Measurements from ENCODE around the gene ADAMTS3. TPM values are rescaled to one million over a fixed set of nuclear protein-coding genes. Genes with fewer than 3 reads are reported as not detected.

The ADAMTS3 gene
- polyA plus RNA-seq, 1 donor from 2014 or later = 0.20 TPM

DNA sequence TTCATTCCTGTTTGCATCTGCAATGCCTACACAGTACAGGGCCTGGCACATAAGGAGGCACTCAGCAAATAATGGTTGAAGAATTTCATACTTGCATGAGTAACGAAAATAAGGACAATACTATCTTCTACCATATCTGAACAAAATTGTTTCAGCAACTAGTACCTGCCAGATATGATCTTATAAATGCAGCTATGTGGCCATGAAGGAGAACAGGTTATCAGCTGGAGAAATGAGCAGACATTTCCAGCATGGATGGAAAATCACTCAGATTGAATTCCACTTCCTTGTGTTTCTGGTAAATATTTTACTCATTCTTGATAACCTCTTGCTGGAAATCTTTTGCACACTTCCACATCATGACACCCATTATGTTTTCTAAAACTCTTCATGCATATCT, 204.0 kb downstream of the ADAMTS3 start:
- no peak for TF ChIP-seq REST (IDR thresholded peaks at IDR 0.05; ENCODE audit: borderline replicate concordance)
- TF ChIP-seq, protein P1, sequence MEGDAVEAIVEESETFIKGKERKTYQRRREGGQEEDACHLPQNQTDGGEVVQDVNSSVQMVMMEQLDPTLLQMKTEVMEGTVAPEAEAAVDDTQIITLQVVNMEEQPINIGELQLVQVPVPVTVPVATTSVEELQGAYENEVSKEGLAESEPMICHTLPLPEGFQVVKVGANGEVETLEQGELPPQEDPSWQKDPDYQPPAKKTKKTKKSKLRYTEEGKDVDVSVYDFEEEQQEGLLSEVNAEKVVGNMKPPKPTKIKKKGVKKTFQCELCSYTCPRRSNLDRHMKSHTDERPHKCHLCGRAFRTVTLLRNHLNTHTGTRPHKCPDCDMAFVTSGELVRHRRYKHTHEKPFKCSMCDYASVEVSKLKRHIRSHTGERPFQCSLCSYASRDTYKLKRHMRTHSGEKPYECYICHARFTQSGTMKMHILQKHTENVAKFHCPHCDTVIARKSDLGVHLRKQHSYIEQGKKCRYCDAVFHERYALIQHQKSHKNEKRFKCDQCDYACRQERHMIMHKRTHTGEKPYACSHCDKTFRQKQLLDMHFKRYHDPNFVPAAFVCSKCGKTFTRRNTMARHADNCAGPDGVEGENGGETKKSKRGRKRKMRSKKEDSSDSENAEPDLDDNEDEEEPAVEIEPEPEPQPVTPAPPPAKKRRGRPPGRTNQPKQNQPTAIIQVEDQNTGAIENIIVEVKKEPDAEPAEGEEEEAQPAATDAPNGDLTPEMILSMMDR (IDR thresholded peaks at IDR 0.05; ENCODE audit: poor library complexity, severe bottlenecking) = no peak
- no peak for TF ChIP-seq EP300 (conservative IDR thresholded peaks at IDR 0.05; ENCODE audit: poor library complexity, severe bottlenecking)
- TF ChIP-seq SMC3 (conservative IDR thresholded peaks at IDR 0.05; ENCODE audit: poor library complexity) = no peak
- TF ChIP-seq RAD21 (conservative IDR thresholded peaks at IDR 0.05) = no peak
- no peak for TF ChIP-seq MXI1 (conservative IDR thresholded peaks at IDR 0.05; ENCODE audit: poor library complexity, severe bottlenecking)
- TF ChIP-seq TAF1 (IDR thresholded peaks at IDR 0.05; ENCODE audit: low read depth) = no peak
- TF ChIP-seq POLR2AphosphoS5 (IDR thresholded peaks at IDR 0.05) = no peak
- TF ChIP-seq EZH2 (IDR thresholded peaks at IDR 0.05; ENCODE audit: borderline replicate concordance, insufficient read depth, low read length, poor library complexity, severe bottlenecking) = no peak

DNA sequence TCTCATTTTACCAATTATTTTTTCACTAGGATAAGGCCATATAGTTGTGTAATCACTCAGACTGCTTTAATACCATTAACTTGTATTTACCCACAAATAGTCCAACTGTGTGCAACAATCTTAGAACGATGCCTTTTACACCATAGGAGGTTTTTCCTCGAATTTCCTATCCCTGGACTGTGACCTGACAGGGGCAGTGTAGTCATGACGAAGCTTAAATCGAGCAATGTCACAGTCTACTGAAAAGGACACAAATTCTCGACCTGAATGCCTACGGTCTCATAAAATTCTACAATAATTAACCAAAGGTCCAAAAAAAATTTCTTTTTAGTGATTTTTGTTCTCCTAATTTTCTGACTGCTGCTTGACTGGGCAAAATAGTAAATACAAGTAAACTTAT, 208.9 kb downstream of the ADAMTS3 start:
- Histone ChIP-seq H4K20me1 (ENCODE audit: insufficient read depth) (no peaks in the 10 kb centered on the region), H3K9ac (ENCODE audit: low read length) (no peak overlapping the region), H3K27me3 (ENCODE audit: insufficient read depth, low read depth, low read length) (no peaks in the 10 kb centered on the region), H3K36me3 (ENCODE audit: insufficient read depth, low read length) (no peaks in the 10 kb centered on the region), H3K79me2 (replicated peaks; ENCODE audit: insufficient read depth, low read length) (no peaks in the 10 kb centered on the region), H3K4me3 (ENCODE audit: low read length) (no peak overlapping the region), H3K4me2 (ENCODE audit: low read length) (no peak overlapping the region), H2AFZ (ENCODE audit: low read depth, low read length) (no peak overlapping the region), H3K9me3 (ENCODE audit: low read length) (no peaks in the 10 kb centered on the region), H3F3A (ENCODE audit: insufficient read depth, low read length, poor library complexity, severe bottlenecking) (no peaks in the 10 kb centered on the region), H3K9me2 (ENCODE audit: insufficient read depth, low read length) (no peaks in the 10 kb centered on the region), H3K27ac (ENCODE audit: low read length) (no peak overlapping the region)
- TF ChIP-seq EP300 (conservative IDR thresholded peaks at IDR 0.05; ENCODE audit: poor library complexity, severe bottlenecking) (no peak), SMC3 (conservative IDR thresholded peaks at IDR 0.05; ENCODE audit: poor library complexity) (no peak), MXI1 (conservative IDR thresholded peaks at IDR 0.05; ENCODE audit: poor library complexity, severe bottlenecking) (no peak), EZH2 (IDR thresholded peaks at IDR 0.05; ENCODE audit: borderline replicate concordance, insufficient read depth, low read length, poor library complexity, severe bottlenecking) (no peak), TAF1 (IDR thresholded peaks at IDR 0.05; ENCODE audit: low read depth) (no peak), POLR2AphosphoS5 (IDR thresholded peaks at IDR 0.05) (no peak), RAD21 (conservative IDR thresholded peaks at IDR 0.05) (no peak), REST (IDR thresholded peaks at IDR 0.05; ENCODE audit: borderline replicate concordance) (no peak)
- TF ChIP-seq, protein P1 (IDR thresholded peaks at IDR 0.05; ENCODE audit: poor library complexity, severe bottlenecking) = no peak

More for the DNA sequence above, 204.0 kb downstream of the ADAMTS3 start:
- Histone ChIP-seq H3K9ac (ENCODE audit: low read length) (no peak overlapping the region), H3K79me2 (replicated peaks; ENCODE audit: insufficient read depth, low read length) (no peaks in the 10 kb centered on the region), H3K9me2 (ENCODE audit: insufficient read depth, low read length) (no peaks in the 10 kb centered on the region), H3K4me3 (ENCODE audit: low read length) (no peak overlapping the region), H3K4me2 (ENCODE audit: low read length) (no peak overlapping the region), H3F3A (ENCODE audit: insufficient read depth, low read length, poor library complexity, severe bottlenecking) (no peaks in the 10 kb centered on the region), H3K9me3 (ENCODE audit: low read length) (no peaks in the 10 kb centered on the region), H3K36me3 (ENCODE audit: insufficient read depth, low read length) (no peaks in the 10 kb centered on the region), H4K20me1 (ENCODE audit: insufficient read depth) (no peaks in the 10 kb centered on the region), H3K27me3 (ENCODE audit: insufficient read depth, low read depth, low read length) (no peaks in the 10 kb centered on the region), H2AFZ (ENCODE audit: low read depth, low read length) (no peak overlapping the region), H3K27ac (ENCODE audit: low read length) (no peak overlapping the region)
